HTERT RPE-1 (cell line): ENCODE data around the gene KDM4C.
"Not testable (repeated sequence)": the region's sequence is repeated elsewhere in the genome, so short reads cannot be mapped to it uniquely, and the experiment has no call there.

Experiments used
- in situ Hi-C: fragments of 300-500 bp; cut with MboI; formaldehyde crosslinking; loops from 4 replicates; pipeline ENCODE4 v1.14.3; 2020; ENCODE audit warnings: low sequenced_read_pairs

The KDM4C gene

DNA sequence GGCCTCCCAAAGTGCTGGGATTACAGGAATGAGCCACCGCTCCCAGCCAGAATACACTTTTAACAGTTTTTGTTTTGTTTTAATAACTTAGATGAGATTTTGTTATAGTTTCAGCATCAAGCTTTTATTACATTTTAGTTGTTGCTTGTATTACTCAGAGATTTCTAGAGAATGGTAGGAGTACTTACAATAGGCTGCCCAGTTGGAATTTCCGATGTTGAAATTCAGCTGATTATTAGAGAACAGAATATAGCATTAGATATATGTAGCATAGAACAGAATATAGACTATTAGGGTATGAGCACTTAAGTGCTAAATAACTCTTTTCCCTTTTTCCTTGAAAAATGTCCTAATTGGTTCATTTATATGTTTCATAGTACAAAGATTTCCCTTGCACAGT, 6.2 kb downstream of the KDM4C start:
- in situ Hi-C loops, result no loop called here

DNA sequence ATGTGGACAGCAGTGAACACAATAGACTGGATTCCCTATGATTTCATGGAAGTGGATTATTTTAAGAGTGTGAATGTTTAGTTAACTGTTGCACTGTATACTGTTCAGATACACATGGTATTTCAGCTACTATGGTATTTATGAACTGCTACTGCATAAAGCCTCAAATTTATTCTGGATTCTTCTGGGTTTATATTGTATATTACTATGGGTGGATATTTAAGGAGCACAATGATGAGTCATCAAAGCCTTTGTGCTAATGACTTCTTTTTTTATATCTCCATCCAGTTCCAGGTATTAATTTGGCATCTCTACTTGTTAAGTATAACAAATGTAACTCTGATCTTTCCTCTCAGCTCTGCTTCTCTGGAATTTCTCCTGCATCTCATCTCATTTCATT, 6.8 kb downstream of the KDM4C start:
- in situ Hi-C loops, result no loop called here

DNA sequence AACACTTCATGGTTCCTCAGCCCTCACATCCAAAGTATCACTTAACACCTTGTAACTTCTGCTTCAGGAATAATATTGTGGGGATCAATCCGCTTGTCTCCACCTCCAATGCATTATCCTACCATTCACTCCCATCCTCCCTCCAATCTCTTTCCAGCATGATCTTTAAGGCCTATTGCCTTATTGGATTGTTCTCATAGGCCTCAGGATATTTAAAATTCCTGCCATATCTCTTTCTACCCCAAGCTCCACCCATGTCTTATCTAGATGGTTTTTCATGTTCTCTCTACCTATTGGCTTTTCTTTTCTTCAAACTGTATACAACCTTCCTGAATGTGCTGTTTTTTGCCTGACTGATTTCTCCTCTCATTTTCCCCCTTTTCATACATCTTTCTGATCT, 7.2 kb downstream of the KDM4C start:
- in situ Hi-C loops, result no loop called here

DNA sequence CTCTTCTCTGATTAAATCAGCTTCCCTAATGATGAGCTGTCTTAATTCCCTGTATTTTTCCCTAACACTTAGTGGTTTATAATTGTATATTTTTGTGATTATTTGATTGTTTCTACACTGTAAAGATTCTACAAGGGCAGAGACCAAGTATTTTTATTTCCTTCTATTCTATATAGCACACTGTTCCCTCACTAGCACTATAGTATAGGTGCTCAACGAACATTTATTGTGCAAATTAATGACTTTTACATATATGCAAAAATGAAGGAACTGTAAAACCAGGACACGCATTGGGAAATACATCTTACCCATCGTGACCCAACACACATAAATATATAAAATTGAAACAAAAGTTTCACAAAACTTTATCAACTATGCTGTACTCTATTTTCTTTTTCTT, 7.6 kb downstream of the KDM4C start:
- in situ Hi-C loops, result no loop called here

DNA sequence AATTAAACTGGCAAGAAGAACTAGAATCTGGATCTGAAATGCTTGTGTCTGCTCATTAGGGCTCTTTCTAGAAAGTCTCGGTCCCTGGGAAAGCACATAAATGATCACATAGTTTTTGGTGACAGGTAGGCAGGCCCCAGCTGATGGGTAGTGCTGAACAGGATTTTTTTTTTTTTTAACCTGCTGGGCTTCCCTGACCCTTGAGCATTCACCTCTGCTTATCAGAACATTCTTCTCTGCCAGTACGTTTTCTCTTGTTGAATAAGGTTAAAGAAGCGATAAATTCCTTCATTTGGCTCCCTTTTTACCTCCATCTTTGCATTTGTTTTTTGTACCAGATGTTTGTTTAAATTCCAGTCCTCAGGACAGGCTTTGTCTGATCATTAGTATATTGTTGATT, 8.8 kb downstream of the KDM4C start:
- in situ Hi-C loops, result no loop called here

DNA sequence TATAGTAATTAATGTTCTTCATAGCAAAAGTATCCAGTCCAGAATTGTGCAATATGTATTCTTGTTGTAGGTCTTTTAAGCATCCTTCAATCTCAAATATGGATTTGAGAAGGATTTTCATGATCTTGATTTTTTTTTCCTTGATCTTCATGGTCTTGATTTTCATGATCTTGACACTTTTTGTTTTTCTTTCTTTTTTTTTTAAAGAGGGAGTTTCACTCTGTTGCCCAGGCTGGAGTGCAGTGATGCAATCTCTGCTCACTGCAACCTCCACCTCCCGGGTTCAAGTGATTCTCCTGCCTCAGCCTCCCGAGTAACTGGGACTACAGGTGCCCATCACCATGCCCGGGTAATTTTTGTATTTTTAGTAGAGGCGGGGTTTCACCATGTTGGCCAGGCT, 10.8 kb downstream of the KDM4C start:
- in situ Hi-C loops, result not testable (repeated sequence)

DNA sequence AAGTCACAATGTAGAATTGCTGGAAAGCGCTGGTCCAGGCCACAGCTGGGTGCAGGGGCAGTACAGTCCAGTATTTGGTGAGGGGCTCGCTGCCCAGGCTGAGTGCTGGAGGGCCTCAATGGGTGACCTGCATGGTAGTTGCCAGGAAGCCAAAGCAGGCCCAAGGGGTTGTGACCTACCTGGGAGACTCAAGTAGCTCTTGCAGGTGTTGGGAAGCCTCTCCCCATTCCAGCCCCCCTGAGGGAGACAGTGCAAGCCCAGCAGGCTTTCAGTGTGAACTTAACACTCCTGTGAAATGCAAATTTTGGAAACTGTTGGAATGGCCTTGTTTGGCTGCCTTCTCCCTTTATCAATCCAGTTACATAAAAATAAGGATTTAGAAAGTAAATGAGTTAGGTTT, 13.9 kb downstream of the KDM4C start:
- in situ Hi-C loops, result no loop called here

DNA sequence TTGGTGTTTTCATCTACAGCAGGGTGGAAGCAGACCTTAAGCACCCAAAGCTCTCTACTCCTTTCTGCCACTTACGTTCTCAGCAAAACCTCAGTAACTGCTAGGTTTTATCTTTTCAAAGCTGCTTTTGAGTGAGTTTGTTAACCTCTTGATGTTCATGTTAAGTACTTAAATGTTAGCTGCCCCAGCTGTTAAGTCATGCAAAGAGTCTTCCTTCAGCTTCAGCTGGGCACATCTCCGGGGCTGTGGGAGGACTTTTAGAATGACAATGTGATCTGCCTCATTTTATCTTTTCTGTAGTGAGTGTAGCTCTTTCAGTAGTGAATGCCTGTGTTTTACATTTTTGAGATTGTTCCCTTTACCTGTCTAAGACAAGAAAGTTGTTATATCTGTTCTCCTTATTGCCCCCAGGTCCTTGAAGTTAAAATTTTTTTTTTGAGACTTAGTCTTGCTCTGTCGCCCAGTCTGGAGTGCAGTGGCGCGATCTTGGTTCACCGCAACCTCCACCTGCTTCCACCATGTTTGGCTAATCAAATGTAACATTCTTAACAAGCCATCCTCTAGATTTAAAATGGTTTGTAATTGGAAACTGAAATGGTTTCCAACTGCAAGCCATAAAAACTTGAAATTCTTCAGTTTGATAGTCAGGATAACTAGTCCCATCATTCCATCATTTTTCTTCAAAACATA, 19.6 kb downstream of the KDM4C start:
- in situ Hi-C loops, result no loop called here

DNA sequence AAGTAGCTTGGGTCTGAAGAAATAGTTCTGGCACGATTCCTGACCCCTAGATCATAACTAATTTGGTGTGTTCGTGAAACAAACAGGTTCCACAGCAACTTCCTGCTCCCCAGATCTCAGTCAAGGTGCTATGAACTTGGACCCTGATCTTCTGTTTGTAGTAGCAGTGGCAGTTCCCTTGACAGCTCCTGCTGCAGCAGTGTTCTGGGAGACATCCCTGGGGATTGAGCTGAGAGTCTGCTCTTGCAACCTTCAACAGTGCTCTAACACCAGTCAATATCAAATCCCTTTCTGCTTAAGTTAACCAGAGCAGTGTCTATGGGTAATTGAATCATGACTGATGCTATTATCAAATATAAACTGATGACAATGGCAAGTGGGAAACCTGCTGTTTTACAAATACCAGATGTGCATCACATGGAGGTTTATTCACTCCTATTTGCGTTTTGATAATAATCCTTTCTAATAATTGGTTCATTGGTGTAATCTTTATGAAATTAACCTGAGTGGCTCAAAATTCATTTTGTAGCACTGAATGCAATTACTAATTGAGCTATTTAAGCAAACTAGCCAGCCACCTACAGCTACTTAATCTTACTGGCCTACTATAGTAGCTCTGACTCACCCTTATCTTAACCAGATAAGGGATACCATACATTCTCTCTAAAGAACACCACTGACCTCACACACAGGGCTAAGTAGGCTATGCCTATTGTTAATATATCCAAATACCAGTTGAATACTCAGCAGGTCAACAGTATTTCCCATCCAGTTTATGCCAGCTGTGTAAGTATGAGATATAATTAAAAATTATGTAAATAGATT, 21.9 kb downstream of the KDM4C start:
- in situ Hi-C loops, result no loop called here

DNA sequence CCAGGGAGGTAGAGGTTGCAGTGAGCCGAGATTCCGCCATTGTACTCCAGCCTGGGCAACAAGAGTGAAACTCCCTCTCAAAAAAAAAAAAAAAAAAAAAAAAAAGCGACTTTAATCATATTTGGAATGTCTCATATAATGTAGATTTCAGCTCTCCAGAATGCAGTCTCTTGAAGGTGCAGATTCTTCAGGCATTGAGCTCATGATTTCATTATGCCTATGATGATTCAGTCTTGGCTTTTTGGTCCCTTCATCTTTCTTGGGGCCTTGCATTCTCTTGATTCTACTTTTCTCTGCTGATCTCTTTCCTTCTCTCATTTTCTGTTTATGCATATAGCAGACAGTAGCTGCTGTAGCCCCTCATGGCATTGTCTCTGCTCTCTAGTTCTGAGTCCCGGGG, 22.9 kb downstream of the KDM4C start:
- in situ Hi-C loops, result no loop called here

DNA sequence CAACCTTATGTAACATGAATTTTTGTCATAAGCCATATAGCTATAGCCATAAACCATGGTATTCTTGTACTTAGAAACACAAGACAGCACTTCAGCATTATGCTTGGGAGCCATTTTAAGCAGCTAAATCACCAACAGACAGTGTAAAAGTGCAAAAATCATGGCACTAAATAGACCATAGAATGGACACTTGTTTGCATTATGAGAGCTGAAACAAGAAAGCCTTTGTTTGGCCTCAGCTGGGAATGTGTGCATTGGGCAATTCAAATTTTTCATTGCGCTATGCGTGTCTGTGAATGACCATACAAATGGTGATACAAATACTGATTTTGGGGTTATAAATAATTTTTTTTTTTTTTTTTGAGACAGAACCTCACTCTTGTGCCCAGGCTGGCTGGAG, 23.7 kb downstream of the KDM4C start:
- in situ Hi-C loops, result no loop called here

DNA sequence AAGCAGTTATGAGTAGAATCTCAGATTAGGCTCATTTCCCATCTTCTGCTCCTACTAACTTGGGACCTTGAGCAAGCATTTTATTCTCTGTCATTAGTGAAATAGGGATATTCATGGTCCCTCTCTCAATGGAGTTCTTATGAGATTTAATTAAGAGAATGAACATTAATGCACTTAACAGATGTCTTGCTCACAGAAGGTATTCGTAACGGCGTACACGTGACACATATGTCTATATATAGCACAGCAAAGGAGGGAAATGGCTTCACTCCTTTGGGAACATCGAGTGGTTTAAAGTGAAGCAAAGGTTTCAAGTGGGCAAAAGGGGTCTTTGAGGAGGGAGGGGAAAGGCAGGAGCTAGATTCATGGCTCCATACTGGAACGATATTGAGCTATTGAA, 24.6 kb downstream of the KDM4C start:
- in situ Hi-C loops, result no loop called here

DNA sequence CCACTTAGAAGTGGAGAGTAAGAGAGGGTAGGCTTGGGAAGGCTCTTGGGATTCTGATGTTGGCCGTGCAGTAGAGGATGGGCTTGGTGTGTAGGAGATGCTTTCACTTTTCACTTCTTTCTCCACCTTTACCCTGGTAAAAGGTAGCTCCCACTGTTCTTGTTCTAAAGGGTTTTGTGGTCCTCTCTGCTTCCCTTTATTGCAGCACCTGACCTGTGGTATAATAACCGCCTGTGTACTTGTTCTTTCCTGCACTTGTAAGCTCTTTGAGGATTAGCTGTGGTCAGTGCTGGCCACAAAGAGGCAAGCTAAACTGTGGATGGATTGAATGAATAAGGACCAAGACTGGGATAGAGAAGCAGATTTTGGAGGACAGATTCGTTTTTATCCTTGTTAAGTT, 25.2 kb downstream of the KDM4C start:
- in situ Hi-C loops, result no loop called here

DNA sequence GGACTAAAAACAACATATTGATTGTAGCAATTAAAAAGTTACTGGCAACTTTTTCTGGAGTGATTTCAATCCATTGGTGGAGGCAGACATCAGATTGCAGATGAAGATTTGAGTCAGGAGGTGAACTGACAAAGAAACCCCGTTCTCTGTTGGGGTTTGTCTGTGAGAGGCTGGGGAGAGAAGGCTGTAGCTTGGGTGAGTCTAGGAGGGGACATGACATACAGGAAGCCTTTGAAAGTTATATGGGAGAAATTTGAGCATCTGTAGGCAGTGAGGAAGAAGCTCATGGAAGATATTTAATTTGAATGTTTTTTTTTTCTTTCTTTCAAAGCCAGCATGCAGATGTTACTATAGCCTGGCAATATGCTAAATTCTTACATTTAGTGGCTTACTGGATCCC, 26.0 kb downstream of the KDM4C start:
- in situ Hi-C loops, result no loop called here

DNA sequence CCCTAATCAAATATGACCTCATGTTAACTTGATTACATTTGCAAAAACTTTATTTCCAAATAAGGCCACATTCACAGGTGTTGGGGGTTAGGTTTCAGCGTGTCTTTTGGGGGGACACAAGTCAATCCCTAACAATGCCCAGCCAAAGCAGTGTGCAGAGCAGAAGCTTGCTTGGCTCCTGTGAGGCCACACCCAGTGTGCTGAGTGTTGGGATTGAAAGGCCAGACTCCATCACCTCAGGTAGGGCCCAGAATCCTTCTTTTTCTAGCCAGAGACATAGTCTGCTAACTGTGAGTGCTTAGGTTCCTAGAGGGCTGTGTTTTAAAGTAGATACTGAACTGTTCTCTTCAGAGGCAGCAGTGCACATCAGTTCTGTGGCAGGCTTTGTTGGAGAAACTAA, 27.9 kb downstream of the KDM4C start:
- in situ Hi-C loops, result no loop called here

DNA sequence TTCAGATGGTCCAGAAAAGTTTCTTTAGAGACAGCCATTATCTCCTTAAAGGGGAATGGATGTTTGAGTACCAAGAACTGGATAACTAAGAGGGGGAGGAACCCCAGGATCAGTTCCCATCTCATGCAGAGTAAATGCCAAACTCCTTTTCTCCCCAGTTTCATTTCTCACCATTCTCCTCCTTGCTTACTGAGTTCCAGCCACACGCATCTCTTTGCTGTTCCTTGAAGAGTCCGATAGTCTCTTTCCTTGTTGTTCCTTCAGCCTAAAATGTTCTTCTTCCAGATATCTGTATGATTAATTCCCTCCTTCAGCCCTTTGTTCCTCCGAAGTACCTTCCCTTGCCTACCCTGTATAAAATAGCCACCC, 30.0 kb downstream of the KDM4C start:
- in situ Hi-C loops, result no loop called here

DNA sequence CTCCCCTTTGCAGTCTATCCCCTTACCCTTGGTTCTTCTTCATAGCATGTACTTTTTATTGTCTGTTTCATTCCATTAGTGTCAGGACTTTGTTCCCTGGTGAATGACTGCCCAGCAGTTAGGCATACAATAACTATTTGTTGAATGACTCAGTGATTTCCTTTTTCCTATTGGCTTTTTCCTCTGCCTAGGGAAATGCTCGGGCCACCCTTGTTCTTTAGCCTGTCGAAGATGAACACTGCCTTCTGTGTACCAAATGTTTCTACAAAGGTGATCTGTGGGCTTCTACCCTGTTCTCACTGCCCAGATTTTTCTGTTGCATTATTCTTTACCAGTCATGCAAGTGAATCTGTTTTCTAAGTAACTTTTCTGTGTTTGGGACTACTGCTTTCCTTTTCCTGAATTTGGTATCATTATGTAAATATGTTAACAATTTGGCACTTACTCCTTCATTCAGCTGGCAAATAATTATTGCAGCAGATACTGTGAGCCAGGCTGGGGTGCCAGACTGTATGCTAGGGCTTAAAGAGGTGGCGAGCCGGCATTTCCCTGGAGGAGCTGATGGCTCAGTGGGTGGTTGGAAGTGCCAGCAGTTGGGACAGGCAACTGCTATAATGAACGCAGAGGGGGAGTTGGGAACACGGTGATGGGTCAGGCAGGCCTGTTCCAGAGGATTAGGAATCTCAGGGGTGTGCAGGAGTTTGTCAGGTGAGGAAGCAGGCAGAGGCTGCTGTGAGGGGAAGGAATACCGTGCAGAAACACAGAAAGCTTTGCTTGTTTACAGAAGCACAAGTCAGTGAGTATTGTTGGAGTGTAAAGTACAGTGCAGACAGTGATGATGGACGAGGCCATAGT, 30.6 kb downstream of the KDM4C start:
- in situ Hi-C loops, result no loop called here

DNA sequence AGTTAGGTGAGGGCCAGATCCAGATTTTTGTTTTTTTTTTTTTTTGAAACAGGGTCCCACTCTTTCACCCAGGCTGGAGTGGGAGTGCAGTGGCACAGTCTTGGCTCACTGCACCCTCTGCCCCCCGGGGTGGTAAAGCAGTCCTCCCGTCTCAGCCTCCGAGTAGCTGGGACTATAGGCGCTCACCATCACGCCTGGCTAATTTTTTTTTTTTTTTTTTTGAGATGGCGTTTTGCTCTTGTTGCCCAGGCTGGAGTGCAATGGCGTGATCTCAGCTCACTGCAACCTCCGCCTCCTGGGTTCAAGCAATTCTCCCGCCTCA, 31.2 kb downstream of the KDM4C start:
- in situ Hi-C loops, result not testable (repeated sequence)

DNA sequence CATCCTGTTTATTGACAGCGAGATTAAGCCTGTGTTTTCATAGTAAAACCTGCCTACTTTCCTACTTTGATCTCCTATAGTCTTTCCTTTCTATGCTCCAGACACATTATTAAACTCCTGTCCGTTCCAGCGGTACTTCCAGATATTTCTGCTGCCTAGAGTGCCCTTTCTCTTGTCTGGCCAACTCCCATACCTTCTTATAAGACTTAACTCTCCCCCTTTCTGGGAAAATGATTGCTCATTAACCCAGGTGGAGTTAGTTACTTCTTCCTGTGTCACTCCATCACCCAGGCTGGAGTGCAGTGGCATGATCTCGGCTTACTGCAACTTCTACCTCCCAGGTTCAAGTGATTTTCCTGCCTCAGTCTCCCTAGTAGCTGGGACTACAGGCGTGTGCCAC, 33.1 kb downstream of the KDM4C start:
- in situ Hi-C loops, result no loop called here

DNA sequence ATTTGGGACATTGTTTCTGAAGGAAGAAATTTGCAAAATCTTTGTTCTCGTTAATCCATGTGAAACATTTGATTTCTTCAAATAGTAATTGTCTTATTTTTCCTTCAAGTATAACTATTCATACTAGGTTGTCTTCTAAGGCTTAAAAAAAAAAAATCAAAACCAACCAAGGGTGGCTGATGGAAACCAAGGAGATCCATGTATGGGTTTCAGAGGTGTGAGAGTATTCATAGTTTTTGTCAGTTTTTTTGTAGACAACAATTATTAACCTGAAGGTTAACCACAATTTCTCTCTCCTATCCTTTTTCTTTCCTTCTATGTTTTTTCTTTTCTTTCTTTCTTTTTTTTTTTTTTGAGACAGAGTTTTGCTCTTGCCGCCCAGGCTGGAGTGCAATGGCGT, 35.4 kb downstream of the KDM4C start:
- in situ Hi-C loops, result no loop called here

DNA sequence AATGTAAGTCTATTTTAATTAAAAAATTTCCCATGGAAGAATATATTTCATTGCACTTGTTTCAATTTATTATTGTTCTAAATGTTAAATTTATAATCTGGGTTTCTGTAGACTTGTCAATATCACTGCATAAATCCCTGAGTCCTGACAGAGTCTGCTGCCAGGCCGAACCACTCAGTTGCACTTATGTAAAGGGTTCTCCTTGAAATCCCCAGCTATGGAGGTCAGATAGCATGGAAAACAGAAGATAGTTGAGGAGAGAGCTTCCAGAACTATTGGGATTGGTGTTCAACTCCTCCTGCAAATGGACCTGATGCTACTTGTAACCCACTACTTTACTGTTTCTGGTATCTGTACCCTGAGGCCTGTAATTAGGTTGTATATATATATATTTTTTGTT, 37.2 kb downstream of the KDM4C start:
- in situ Hi-C loops, result no loop called here

DNA sequence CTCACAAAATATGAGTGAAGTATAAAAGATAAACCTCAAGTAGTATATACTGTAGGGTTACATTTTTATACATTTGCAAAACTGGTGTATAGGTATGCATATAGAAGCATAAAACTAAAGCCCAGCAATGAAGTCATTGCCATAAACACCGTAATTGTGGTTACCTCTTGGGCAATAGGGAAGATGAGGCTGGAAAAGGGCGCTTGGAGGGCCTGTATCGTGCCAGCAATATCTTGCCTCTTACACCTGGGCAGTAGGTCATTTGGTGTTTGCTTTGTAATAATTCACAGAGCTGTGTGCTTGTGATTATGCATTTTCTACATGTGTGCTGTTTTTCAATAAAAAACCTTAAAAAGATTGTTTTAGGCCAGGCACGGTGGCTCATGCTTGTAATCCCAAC, 45.2 kb downstream of the KDM4C start:
- in situ Hi-C loops, result no loop called here
